NCI-H1048 (cell line): ENCODE data around the gene FBXL13.
"Not testable (repeated sequence)": the region's sequence is repeated elsewhere in the genome, so short reads cannot be mapped to it uniquely, and the experiment has no call there.

Experiments used
- DNase-seq: peaks from one replicate; lab custom pipeline; 2025; lab: John Stamatoyannopoulos, UW

The FBXL13 gene

GRCh38 chr7:103023578-103023977 lies 51.0 kb downstream of the FBXL13 start:
- DNase-seq: not testable (repeated sequence)

DNA sequence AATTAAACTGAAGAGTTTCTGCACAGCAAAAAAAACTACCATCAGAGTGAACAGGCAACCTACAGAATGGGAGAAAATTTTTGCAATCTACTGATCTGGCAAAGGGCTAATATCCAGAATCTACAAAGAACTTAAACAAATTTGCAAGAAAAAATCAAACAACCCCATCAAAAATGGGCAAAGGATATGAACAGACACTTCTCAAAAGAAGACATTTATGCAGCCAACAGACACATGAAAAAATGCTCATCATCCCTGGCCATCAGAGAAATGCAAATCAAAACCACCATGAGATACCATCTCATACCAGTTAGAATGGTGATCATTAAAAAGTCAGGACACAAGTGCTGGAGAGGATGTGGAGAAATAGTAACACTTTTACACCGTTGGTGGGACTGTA lies 53.1 kb downstream of the FBXL13 start:
- DNase-seq: not testable (repeated sequence)

DNA sequence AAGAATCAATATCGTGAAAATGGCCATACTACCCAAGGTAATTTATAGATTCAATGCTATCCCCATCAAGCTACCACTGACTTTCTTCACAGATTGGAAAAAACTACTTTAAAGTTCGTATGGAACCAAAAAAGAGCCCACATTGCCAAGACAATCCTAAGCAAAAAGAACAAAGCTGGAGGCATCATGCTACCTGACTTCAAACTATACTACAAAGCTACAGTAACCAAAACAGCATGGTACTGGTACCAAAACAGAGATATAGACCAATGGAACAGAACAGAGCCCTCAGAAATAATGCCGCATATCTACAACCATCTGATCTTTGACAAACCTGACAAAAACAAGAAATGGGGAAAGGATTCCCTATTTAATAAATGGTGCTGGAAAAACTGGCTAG lies 53.7 kb downstream of the FBXL13 start:
- DNase-seq: not testable (repeated sequence)

DNA sequence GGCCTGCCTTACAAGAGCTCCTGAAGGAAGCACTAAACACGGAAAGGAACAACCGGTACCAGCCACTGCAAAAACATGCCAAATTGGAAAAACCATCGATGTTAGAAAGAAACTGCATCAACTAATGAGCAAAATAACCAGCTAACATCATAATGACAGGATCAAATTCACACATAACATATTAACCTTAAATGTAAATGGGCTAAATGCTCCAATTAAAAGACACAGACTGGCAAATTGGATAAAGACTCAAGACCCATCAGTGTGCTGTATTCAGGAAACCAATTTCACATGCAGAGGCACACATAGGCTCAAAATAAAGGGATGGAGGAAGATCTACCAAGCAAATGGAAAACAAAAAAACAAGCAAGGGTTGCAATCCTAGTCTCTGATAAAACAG lies 56.3 kb downstream of the FBXL13 start:
- not testable (repeated sequence) for DNase-seq

DNA sequence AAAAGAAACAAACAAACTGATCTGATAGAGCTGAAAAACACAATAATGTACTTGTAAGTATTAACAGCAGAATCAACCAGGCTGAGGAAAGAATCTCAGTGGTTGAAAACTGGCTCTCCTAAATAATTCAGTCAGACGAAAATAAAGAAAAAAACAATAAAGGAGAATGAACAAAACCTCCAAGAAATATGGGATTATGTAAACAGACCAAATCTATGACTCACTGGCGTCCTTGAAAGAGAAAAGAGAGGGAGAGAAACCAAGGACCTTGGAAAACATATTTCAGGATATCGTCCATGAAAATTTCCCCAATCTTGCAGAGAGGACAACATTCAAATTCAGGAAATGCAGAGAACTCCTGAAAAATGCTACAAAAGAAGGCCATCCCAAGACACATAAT lies 62.9 kb downstream of the FBXL13 start:
- DNase-seq: no peak

- DNase-seq: no peak
Observed at GRCh38 chr7:103010211-103010610, 64.4 kb downstream of the FBXL13 start.

- no peak for DNase-seq
Observed at GRCh38 chr7:103009466-103010185, 65.0 kb downstream of the FBXL13 start.

- no peak for DNase-seq
Observed at GRCh38 chr7:103003004-103003403, 71.6 kb downstream of the FBXL13 start.

DNA sequence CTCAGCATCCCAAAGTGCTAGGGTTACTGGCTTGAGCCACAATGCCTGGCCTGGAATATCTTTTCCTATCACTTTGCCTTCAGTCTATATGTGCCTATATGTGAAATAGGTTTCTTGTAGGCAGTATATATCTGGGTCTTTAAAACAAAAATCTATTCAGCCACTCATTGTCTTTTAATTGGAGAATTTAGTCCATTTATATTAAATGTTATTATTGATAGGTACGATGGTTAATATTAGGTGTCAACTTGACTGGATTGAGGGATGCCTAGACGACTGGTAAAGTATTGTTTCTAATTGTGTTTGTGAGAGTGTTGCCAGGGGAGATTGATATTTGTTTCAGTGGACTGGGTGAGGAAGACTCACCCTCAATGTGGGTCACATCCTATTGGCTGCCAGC lies 73.4 kb downstream of the FBXL13 start:
- no peak for DNase-seq

GRCh38 chr7:102996957-102997356 lies 77.6 kb downstream of the FBXL13 start:
- no peak for DNase-seq

DNA sequence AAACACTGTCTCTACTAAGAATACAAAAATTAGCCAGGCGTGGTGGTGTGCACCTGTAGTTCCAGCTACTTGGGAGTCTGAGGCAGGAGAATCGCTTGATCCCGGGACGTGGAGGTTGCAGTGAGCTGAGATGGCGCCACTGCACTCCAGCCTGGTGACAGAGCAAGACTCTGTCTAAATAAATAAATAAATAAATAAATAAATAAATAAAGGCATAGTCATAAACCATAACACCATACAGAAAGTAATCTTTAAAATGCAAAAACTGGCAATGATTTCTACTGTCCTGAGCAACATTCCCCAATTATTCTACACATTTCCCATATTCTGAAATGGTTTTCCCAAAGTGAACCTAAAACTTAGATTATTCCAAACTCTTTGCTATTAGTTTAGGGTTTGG lies 79.0 kb downstream of the FBXL13 start:
- not testable (repeated sequence) for DNase-seq

DNA sequence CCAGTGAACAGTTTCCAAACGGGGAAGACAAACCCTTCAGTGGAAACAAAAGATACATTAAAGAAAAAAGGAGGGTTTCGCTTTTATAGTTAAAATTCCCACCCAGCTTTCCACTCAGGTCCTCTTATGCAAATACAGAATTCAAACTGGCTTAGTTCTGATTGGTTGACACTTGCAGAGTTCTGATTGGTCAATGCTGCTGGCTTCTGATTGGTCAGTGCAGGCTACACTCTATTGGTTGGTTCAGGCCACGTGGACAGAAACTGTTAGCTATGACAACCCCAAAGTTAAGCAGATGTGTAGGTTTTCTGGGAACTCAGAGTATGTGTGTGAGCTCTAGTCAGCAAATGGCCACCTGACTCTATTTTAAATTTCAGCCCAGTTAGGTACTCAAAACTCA lies 80.0 kb downstream of the FBXL13 start:
- no peak for DNase-seq

GRCh38 chr7:102993718-102994029 lies 80.9 kb downstream of the FBXL13 start:
- DNase-seq: no peak

- no peak for DNase-seq
Observed at GRCh38 chr7:102992938-102993717, 81.5 kb downstream of the FBXL13 start.

DNA sequence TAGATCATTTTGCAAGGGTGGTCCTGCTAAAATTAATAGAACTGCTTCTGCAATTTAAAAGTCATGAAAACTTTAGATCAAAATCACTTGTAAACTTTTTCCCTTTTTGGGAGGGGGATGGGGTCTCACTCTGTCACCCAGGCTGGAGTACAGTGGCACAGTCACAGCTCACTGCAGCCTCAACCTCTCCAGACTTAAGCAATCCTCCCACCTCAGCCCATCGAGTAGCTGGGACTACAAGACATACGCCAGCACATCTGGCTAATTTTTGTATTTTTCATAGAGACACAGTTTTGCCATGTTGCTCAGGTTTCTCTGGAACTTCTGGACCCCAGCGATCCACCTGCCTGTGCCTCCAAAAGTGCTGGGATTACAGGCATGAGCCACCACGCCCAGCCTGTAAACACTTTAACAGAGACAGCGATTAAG lies 82.1 kb downstream of the FBXL13 start:
- DNase-seq: no peak

- DNase-seq: peak; percentile 5
Observed at GRCh38 chr7:102991540-102992214, 82.9 kb downstream of the FBXL13 start.

DNA sequence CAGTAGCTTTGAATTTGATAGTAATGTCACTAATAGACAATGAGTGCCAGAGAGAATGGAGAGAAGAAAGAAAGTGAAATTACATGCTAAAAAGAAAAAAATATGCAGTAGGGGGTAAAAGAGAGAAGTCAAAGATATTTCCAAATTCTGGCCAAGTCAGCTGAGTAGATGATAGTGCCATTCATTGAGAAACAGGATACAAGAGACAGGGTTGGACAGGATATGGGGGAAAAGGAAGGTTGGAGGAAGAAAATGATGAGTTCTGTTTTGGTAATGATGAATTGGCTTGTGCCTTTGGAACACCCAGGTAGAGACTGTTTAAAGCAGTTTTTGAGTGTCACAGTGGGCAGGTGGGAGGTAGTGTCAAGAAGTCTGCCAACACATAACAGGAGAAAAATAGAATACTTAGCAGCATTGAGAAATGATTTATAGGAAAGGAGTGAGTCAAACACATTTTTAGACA lies 83.5 kb downstream of the FBXL13 start:
- DNase-seq: no peak

DNA sequence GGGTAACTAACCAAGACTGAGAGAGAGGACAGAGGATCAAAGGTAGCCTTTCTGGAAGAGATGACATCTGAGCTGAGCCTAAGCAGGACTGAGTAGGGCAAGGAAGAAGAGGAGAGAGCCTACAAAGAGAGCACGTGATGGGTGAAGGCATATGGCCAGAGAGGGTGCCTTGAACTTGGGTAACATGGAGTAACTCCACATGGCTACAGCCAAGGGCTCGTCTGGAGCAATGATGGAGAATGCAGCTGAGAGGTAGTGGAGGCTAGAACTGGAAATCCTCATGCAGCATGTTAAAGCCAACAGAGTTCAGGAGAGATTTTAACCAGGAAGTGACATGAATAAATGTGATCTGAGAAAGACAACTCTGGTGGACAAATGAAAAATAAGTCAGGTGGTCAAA lies 84.0 kb downstream of the FBXL13 start:
- no peak for DNase-seq

GRCh38 chr7:102988631-102989560 lies 85.7 kb downstream of the FBXL13 start:
- DNase-seq: no peak

DNA sequence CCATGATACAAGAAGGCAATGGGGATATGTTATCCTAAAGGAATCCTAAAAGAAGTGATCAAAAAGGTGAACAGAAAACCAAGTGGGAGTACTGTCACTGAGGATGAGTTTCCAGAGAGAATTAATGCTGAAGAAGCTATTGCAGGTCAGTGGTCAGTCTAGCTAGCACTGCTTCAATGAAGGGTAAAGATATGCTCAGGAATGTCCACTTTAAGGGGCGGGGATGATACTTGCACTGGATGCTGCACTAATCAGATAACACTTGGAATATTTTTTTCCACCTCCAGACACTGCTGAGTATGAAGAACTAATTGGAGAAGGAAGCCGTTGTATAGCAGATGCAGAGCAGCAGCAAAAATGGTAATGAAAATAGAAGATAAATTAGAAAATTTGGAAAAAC lies 86.5 kb downstream of the FBXL13 start:
- no peak for DNase-seq

DNA sequence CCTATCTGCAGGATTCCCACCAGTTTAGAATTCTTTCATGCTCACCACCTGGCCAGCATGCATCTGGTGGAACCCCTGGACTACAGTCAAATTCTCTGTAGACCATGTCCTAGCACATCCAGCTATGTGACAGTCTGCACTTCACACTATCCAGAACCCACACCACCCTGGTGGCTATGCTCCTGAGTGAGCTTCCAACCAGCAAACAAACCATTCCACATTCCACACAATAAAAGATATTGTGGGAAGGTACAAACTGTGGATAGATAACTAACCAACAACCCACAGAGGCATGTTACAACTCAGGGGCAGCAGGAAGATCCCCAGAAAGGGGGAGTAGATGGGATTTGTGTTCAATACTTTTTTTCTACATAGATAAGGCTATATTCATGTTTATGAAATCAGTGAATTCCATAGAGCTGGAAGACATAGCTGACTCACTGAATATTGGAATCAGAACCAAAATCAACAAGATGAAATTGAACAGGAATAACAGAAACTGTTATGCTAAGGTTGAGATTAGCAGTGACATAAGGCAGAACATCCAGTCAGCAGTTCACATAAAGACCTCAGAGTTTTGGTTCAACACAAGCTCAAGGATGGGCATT lies 89.3 kb downstream of the FBXL13 start:
- DNase-seq: no peak
